HG02970 (cell line): ENCODE results near the gene TP53I13.

Experiments
- ATAC-seq: cut with Tn5 transposase; IDR thresholded peaks from one replicate; pipeline ENCODE4 v1.9.1; 2021; ENCODE audit warnings: mild to moderate bottlenecking, moderate library complexity, moderate number of reproducible peaks; ENCODE audit not compliant: unreplicated experiment, low FRiP score

TP53I13 gene

DNA sequence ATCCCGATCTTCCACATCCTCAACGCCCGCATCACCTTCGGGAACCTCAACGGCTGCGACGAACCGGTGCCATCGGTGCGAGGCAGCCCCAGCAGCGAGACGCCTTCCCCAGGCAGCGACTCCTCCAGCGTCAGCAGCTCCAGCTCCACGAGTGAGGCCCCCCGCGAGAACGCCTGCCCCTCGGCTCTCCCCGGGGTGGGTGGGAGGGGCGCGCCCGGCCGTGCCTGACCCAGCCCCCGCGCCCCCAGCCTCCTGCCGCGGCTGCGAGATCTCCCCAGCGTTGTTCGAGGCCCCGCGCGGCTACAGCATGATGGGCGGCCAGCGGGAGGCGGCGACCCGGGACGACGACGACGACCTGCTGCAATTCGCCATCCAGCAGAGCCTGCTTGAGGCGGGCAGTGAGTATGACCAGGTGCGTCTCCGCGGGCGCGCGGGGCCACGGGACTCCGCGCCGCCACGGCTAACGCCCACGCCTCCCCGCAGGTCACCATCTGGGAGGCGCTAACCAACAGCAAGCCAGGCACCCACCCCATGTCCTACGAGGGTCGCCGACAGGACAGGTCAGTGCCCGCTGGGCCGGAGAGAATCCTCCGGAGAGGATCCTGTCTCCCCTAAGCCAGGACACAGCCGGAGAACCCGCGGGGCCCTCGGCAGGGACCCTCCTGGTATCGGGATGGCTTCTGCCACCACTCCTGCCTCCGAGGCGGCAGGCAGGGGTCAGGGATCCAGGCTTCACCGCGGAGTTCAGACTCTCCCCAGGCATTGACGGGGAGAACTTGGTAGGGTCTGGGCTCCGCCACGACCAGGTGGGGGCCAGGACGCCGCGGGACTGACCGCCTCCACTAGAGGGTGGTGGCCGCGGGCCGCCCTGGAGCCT lies 44.1 kb downstream of the TP53I13 start:
- ATAC-seq, result no peak

DNA sequence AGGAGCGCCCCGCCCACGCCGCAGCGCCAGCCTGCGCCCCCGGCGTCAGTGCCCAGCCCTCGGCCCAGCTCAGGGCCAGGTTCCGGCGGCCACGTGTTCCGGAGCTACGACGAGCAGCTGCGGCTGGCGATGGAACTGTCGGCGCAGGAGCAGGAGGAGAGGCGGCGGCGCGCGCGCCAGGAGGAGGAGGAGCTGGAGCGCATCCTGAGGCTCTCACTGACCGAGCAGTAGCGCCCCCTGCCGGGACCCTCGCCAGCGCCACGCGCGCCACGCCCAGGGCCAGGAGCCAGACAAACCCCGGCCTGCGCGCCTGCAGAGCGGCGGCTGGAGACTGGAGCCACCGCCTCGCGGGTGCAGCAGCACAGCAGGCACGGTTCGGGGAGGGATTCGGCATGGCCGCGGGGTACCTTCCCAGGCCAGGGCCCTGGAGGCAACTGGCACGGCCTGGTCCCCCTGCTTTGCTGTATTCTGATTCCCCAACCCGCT lies 44.9 kb downstream of the TP53I13 start:
- no peak for ATAC-seq

DNA sequence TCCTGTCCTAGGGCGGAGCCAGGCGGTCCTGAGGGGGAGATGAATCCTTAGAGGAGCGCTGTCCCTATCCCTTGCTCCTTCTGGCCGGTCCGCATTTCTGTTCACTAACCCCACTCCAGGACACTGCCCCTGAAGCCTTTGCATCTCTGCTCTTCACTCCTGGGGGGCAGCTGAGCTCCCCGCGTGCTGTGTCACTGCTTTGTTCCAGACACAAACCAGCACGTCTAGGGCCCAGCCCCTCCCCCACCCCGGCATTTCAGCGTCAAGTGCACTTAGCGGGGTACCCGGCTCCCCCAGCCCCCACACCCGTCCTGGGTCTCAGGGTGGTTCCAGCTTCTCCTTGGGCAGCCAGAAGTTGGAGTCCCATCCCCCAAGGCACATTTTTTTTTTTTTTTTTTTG lies 45.4 kb downstream of the TP53I13 start:
- no peak for ATAC-seq

DNA sequence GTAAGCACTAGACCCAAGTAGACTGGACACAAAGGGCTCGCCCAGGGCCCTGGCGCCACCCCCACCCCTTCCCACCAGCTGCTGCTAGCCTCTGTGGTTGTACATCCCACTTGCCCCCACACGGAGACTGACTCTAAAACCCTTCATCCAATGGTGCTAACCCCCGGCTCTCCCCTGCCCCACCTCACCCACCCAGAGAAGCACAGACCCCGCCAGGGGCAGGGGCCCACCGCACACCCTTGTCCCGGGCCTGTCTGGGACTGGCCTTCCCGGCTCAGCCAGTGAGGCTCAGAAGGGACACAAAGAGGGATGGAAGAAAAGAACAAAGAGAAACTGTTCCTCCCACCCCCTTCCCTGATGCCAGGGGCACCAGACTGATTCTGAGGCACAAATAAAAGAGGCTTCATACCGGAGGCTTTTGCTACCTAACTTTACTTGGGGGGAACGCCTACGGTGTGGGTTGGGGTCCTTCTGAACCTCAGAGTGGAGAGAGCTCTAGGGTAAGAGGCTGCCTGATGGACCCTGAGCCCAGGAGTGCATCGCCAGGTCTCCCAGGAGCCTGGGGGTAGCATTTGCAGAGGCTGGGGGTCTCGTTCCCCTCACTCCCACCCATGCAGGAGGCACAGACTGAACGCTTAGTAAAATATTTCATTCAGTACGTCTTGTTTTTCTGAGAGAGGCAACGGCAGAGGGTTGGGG lies 46.0 kb downstream of the TP53I13 start:
- no peak for ATAC-seq

DNA sequence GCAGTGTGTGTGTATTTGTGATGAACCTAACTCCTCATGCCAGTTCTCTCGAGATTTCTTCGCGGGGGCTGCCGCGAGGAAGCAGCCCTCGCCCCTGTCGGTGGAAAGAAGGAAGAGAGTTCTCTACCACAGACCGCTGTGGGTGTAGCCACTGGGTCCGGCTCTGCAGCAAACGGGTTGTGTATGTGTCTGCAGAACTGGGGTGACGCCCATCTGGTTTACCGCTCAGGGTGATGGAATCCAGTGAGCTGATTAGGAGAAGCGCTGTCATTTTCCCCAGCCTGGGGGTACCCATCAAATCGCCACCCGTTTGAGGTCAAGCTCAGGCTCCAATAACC lies 46.5 kb downstream of the TP53I13 start:
- ATAC-seq, result no peak

DNA sequence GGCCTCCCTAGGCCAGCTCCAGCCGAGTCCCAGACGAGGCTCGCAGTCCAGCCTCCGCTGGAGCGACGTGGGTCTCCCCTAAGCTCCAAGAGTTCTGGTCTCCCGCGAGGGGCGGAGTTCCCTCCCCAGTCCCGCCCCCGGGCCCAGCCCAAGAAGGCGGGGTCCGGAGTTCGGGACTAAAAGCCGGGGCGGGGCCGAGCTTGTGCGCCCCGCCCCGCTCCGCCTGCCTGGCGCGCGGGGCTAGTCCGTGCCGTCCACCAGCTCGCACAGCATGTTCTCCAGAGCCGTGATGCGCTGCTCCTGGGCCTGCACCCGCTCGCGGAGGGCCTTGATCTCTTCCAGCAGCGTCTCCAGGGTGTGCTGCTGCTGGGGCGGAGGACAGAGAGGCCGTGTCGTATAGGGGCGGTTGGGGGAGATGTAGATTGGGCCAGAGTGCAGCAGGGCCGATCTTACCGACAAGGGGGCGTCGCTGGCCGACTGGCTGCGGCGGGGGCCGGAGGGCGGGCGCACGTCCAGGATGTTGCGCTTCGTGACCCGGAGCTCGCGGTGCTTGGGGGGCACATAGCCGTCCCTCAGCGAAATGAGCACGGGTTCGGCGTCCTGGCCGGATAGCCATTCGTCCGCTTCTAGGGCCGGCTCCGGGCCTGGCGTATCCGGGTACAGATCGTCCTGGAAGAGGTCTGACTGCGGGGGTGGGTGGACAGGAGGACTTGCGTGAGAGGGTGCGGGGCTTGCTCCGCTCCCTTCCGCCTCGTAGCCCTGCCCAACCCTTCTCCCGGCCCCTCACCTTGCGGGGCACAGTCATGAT lies 47.2 kb downstream of the TP53I13 start:
- ATAC-seq, result peak; percentile 62

DNA sequence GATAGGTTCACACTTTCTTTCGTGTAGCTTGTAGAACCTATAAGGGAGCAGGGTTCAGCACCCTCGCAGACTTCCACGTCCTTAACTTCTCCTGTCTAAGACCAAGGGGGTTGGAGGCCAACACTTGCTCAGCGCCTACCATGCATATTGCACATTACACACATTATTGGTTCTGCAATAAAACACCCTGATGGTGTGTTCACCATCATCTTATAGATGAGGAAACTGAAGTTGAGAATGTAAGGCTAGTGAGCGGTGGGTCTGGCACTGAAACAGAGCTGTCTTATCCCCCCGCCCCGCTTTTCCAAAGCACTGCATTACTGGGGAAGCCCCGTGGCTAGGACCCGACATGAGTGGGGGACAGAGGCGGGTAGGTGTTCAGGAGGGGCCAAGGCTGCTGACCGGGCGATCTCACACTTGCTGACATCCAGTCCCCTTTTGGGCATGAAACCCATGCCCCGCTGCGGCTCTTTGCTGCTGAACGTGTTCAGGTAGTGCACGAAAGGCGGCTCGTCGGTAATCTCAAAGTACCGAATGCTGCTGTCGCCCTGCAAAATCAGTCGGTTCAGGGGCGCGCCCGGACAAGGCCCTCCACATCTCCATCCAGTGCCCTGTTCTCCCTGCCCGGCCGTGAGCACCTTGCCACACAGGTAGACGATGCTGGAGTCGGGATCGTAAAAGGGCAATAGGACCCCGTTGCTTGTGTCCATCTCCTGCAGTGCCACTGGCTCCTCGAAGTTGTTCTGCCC lies 48.0 kb downstream of the TP53I13 start:
- ATAC-seq, result no peak

DNA sequence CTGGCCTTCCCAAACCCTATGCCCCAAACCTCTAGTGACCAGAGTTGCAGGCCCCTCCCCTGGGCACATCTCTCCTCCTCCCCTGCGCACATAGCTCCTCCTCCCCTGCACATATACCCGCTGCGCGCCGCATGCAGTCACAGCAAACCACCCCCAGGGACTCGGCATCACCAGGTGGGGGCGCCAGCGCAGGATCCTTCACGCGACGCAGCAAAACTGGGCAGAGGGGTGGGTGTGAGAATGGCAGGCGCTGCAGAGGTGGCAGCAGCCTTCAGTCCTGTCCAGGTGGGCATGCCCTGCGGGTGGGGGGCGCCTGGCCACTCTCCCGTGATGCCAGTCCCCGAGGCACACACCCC lies 48.6 kb downstream of the TP53I13 start:
- ATAC-seq, result no peak

DNA sequence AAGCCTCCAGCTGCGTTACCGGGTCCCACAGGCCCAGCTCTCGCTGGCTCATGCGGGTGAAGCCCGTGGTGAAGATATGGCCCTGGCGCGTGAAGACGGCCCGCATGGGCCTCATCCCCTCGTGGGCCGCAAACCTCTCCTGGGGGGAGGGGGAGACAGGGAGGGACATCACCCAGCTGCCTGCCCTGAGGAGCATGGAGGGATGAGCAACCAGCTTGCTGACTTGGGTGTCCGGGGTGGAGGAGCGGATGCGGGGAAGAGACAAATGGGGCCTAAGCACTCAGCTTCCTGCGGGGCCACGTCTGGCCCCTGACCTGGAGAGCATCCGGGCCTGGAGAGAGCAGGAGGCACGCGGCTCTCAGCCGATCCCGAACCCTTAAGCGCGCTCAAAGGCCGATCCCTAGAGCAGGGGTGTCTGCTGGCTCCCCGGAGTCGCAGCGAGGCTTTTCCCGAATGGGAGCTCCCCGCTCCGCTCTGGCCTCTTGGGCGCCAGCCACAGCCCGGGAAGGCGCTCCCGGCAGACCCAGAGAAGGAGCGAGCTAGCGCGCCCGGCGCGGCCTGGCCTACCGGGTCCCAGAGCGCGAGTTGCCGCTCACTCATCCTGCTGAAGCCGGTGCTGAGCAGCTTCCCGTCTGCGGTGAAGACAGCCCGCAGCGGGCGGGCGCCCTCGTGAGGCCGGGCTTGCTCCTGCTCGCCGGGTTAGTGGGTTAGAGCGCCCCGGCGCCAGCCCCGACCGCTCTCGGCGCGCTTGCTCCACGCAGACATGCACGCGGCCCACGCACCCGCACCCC lies 49.2 kb downstream of the TP53I13 start:
- no peak for ATAC-seq

DNA sequence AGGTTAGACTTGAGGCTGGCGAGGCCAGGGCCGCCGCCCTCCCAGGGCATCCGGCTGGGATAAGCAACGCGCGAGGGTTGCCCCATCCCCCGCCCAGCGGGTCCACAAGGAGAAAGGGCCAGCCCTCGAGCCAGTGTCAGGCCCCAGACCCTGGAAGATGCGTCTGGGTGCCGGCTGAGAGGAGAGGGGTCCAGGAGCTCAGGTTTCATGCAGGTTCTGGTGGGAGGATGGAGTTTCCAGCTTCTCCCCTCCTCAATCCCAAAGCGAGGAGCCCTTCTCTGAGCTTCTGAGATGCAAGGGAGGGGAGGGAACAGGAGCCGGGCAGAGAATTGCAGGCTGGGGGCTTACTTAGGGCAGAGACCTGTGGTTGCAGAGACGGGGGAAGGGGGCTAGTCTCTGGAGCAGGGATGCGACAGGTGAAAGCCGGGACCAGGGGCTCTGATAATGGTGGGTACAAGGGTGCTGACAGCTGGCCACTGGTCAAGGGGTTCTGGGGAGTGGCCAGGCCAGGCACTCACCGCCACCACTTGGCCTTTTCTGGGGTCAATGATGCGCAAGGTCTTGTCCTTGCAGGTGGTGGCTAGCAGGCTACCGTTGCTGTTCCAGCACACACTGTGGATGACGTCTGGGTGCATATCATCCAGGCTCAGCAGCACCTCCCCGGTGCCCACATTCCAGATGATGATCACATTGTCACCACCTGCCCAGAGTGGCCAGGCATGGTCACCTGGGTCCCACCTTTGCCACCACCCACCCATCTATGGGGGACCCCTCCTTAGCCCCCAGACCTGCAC lies 50.0 kb downstream of the TP53I13 start:
- ATAC-seq, result no peak

DNA sequence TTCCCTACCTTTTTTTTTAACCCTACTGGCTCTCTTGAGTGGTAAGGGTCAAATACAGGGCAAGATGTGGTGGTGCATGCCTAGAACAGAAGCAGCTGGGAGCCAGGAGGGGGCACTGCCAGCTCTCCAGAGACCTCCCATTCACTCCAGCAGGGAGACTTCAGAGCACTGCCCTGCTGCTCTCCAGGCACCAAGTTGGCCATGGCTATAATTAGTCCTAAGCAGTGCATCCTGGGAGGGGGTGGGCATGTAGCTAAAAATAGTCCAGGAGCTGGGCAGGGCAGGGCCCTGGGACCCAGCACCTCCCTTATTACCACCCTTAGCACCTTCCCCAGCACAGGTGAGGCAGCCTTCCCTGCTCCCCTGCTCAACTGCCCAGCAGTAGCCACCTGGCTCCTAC lies 50.8 kb downstream of the TP53I13 start:
- ATAC-seq, result no peak

DNA sequence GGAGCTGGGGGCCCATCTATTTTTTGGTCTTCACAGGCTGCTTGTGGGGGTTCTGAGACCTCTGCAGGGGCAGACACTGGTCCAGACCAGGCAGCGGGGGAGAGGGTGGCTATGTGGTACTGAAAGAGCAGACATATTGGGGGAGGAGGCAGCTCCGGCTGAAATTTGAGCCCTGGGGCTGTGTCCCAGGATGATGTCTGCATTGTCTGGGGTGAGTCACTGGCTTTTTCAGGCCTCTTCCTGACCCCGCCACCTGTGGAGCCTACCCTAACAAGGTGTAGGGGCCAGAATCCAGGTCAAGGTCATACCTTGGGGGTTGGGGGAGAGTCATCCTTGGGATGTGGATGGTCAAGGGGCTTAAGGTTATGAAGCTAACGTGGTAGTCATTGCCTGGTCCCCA lies 51.8 kb downstream of the TP53I13 start:
- no peak for ATAC-seq

DNA sequence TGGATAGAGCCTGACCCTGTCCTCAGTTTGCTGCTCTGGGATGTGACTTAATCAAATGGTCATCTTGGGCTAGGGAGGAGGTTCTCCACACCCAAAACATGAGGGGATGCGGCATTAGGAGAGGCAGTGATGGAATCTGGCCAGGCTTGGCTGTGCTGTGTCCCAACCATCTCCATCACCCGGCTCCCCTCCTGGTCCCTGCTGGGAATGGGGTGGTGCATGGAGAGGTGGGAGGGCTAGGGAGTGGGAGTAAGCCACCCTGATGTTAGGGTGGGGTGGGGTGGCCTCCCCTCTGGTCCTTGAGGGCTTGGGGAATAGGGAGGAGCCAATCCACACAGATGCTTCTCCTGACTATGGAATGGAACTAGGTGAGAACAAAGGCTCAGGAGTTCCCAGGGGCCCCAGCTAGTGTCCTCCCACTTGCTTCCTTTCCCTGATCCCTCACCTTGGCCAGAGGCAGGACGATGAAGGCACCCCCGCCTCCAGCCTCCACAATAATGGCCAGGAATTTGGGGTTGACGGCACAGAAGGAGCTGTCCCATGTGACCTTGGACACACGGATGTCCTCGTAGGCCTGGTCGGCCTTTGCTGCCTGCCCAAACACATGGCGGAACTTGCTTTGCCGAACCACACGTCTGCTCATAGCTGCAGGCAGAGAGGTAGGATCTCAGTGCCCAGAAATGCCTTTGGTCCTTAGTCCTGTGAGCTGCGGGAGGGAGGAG lies 52.4 kb downstream of the TP53I13 start:
- ATAC-seq, result no peak

DNA sequence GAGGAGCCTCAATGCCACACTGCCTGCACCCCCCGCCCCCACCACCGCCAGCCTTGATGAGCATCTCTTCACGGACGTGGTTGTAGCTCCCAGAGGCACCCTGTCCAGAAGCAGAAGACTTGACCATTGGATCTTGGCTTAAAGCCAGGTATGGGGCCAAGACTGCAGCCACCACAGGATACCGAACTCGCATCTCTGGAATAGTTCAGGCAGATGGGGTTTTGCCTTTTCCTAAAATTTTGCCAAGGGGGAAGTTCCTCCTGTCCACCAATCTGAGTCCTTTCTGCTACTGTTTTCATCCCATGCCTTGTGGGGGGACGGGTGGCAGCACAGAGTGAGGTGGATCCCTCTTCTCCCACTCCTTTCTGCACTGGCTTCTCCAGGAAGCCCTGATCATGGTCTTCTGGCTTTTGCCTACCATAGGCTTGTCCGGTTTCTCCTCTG lies 53.3 kb downstream of the TP53I13 start:
- ATAC-seq, result no peak
